SK-N-MC (cell line): Measurements from ENCODE around the gene NRAS.

Experiments used
- EZH2 ChIP-seq: fragments of 200-600 bp; sonication (generic); IDR thresholded peaks from one replicate; pipeline ENCODE4 v1.6.1; 2017; ENCODE audit warnings: antibody characterized with exemption
- POLR2AphosphoS5 ChIP-seq: IDR thresholded peaks from 2 replicates; pipeline ENCODE4 v1.6.1; 2012; ENCODE audit warnings: mild to moderate bottlenecking, low read depth, low read length, borderline replicate concordance

- TF ChIP-seq POLR2AphosphoS5 (no peak), EZH2 (no peak)
Observed at GRCh38 chr1:114710360-114710759, 6.2 kb downstream of the NRAS start.
